ENCODE measurements around the gene CDCA4.

Gene CDCA4

DNA sequence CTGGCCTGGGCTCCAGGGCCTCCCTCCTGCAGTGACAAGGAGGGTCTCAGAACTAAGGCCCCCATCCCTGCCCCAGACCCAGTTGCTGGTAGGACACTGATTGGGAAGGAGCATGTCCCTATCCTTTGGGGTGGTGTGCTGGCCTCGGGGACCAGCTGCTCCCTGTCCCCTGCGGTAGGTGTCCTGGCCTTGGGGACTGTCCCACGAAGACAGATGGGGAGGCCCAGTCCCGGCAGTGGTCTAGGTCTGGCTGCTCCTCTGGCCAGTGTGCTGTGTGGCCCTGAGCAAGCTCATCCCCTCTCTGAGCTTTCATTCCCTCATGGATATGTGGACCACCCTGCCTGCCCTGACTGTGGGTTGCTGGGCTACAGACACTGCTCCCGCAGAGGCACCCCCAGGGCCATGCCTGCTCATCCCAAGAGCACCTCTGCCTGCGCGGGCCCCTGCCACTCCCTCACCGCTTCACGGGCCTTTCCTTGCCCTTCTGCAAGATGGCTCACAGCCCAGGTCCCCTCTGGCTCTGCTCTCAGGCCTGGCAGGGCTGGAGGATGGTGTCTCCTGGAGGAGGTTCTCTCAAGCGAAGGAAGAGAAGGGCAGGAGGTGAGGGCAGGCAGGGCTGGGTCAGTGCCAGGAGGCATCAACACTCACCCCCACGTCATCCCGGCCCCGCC lies 55.2 kb downstream of the CDCA4 start:
- H3K4me3 ChIP-seq (ENCODE audit: low read depth, low read length), result no peak overlapping the region
- TF ChIP-seq POLR2A (IDR thresholded peaks at IDR 0.05; ENCODE audit: extremely low read depth, insufficient read length), result no peak
- TF ChIP-seq, protein P1, sequence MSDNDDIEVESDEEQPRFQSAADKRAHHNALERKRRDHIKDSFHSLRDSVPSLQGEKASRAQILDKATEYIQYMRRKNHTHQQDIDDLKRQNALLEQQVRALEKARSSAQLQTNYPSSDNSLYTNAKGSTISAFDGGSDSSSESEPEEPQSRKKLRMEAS (IDR thresholded peaks at IDR 0.05; ENCODE audit: low read depth, low read length), result no peak
- no peak for TF ChIP-seq MYC (IDR thresholded peaks at IDR 0.05; ENCODE audit: low read depth, low read length)
- no peak for TF ChIP-seq CTCF (IDR thresholded peaks at IDR 0.05; ENCODE audit: low read depth, low read length)
- DNase-seq (ENCODE audit: low read depth), result no peak

DNA sequence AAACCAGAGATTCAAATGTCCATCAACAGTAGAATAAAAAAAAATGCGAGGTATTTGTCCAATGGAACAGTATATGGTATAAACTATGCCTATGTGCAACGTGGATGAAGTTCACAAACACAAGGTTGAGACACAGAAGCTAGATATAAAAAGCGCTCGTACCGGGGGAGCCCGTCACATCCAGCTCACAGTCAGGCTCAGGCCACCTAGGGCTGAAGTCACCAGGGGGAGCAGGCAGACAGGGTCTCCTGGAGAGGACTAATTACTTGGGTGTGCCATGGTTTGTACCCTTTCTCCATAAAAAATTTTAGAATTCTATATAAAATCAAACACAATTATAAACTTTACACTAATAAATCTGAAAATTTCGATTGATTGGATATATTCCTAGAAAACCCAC lies 56.3 kb downstream of the CDCA4 start:
- DNase-seq (ENCODE audit: low read depth), result no peak
- H3K4me3 ChIP-seq (ENCODE audit: low read depth, low read length), result no peak overlapping the region
- TF ChIP-seq POLR2A (IDR thresholded peaks at IDR 0.05; ENCODE audit: extremely low read depth, insufficient read length) (no peak), CTCF (IDR thresholded peaks at IDR 0.05; ENCODE audit: low read depth, low read length) (no peak), MYC (IDR thresholded peaks at IDR 0.05; ENCODE audit: low read depth, low read length) (no peak)
- TF ChIP-seq, protein P1 (IDR thresholded peaks at IDR 0.05; ENCODE audit: low read depth, low read length), result no peak

Measured in NB4 (cell line).